ENCODE results near the gene COBL. TPM values are rescaled to one million over a fixed set of nuclear protein-coding genes. Genes with fewer than 3 reads are reported as not detected.

The COBL gene
- total RNA-seq, 4 donors from 2014 or later: 17.2 to 59.7 (median 31.0) TPM

- no peaks in the 10 kb centered on the region for H3K27me3 ChIP-seq
- no peak for ATAC-seq
- 93% methylated on average over 8 of the region's 8 CpGs; no CpG with 5 or more reads in 1 of the 2 donors for WGBS, 2 donors (ENCODE audit: low coverage in 1 of 2)
- no peak for TF ChIP-seq CTCF (IDR thresholded peaks at IDR 0.05)
- no peak for TF ChIP-seq EP300 (IDR thresholded peaks at IDR 0.05)
- no peak for TF ChIP-seq POLR2A (IDR thresholded peaks at IDR 0.05)
- TF ChIP-seq POLR2AphosphoS5 (IDR thresholded peaks at IDR 0.05): no peak
- no peaks in the 10 kb centered on the region for H3K4me1 ChIP-seq
- no peak overlapping the region for H3K4me3 ChIP-seq
- no peaks in the 10 kb centered on the region for H3K9me3 ChIP-seq
- H3K27ac ChIP-seq: no peak overlapping the region
- no peaks in the 10 kb centered on the region for H3K36me3 ChIP-seq
These were observed 81.8 kb downstream of the COBL start for GRCh38 chr7:51234609-51235308.

- TF ChIP-seq POLR2AphosphoS5 (IDR thresholded peaks at IDR 0.05) (no peak), EP300 (IDR thresholded peaks at IDR 0.05) (no peak)
- Histone ChIP-seq H3K36me3 (no peaks in the 10 kb centered on the region), H3K27me3 (no peaks in the 10 kb centered on the region), H3K4me3 (no peak overlapping the region), H3K4me1 (no peaks in the 10 kb centered on the region), H3K27ac (no peak overlapping the region), H3K9me3 (no peaks in the 10 kb centered on the region)
- no peak for ATAC-seq
- WGBS, 2 donors (ENCODE audit: low coverage in 1 of 2): 65% methylated on average over 2 to 4 of the region's 13 CpGs
These were observed 82.5 kb downstream of the COBL start for GRCh38 chr7:51234139-51234538.

GRCh38 chr7:51233374-51233773 lies 83.2 kb downstream of the COBL start:
- ATAC-seq: no peak
- no peaks in the 10 kb centered on the region for H3K4me1 ChIP-seq
- H3K9me3 ChIP-seq: no peaks in the 10 kb centered on the region
- no peak overlapping the region for H3K4me3 ChIP-seq
- TF ChIP-seq POLR2A (IDR thresholded peaks at IDR 0.05): no peak
- TF ChIP-seq EP300 (IDR thresholded peaks at IDR 0.05): no peak
- TF ChIP-seq POLR2AphosphoS5 (IDR thresholded peaks at IDR 0.05): no peak
- TF ChIP-seq CTCF (IDR thresholded peaks at IDR 0.05): no peak
- H3K27ac ChIP-seq: no peak overlapping the region
- H3K27me3 ChIP-seq: no peaks in the 10 kb centered on the region
- WGBS, 2 donors (ENCODE audit: low coverage in 1 of 2): 71 to 92% methylated on average over 5 to 13 of the region's 13 CpGs
- H3K36me3 ChIP-seq: no peaks in the 10 kb centered on the region

- Histone ChIP-seq H3K4me3 (no peak overlapping the region), H3K27ac (no peak overlapping the region), H3K27me3 (no peaks in the 10 kb centered on the region), H3K36me3 (no peaks in the 10 kb centered on the region), H3K9me3 (no peaks in the 10 kb centered on the region), H3K4me1 (peaks cover 0 to 5% (median 0%) of the 10 kb centered on the region in 3 donors)
- 70 to 100% methylated on average over 2 to 4 of the region's 5 CpGs for WGBS, 2 donors (ENCODE audit: low coverage in 1 of 2)
- TF ChIP-seq POLR2A (IDR thresholded peaks at IDR 0.05): no peak
- TF ChIP-seq EP300 (IDR thresholded peaks at IDR 0.05): no peak
- TF ChIP-seq CTCF (IDR thresholded peaks at IDR 0.05): no peak
- no peak for TF ChIP-seq POLR2AphosphoS5 (IDR thresholded peaks at IDR 0.05)
- no peak for ATAC-seq
These were observed 85.9 kb downstream of the COBL start for GRCh38 chr7:51230723-51231122.

GRCh38 chr7:51230324-51230625 lies 86.3 kb downstream of the COBL start:
- Histone ChIP-seq H3K27me3 (no peaks in the 10 kb centered on the region), H3K4me3 (no peak overlapping the region), H3K36me3 (no peaks in the 10 kb centered on the region), H3K9me3 (no peaks in the 10 kb centered on the region), H3K4me1 (peaks cover 0 to 6% (median 0%) of the 10 kb centered on the region in 3 donors), H3K27ac (no peak overlapping the region)
- 94 to 100% methylated on average over 2 of the region's 2 CpGs for WGBS, 2 donors (ENCODE audit: low coverage in 1 of 2)
- TF ChIP-seq CTCF (IDR thresholded peaks at IDR 0.05) (no peak), POLR2A (IDR thresholded peaks at IDR 0.05) (no peak), POLR2AphosphoS5 (IDR thresholded peaks at IDR 0.05) (no peak), EP300 (IDR thresholded peaks at IDR 0.05) (no peak)
- ATAC-seq: no peak
